ENCODE results near the gene FAM193A.
"Not testable (repeated sequence)": the region's sequence is repeated elsewhere in the genome, so short reads cannot be mapped to it uniquely, and the experiment has no call there.

FAM193A gene

DNA sequence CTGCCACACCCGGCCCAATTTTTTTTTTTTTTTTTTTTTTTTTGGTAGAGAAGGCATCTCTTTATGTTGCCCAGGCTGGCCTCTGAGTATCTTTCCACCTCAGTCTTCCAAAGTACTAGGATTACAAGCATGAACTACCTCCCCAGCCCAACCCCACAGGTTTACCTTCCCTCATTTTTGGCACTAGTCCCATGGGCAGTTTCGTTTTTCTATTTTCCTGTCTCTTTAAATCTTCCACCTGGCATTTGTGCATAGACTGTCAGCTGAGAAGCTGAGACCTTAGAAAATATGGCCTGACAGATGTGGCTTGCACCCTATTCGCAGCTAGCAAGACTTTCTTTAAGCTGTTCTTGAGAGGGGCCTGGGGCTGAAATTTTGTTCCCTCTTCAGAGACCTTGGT lies 191.8 kb downstream of the FAM193A start:
- DNase-seq (ENCODE audit: low spot score): no peak

DNA sequence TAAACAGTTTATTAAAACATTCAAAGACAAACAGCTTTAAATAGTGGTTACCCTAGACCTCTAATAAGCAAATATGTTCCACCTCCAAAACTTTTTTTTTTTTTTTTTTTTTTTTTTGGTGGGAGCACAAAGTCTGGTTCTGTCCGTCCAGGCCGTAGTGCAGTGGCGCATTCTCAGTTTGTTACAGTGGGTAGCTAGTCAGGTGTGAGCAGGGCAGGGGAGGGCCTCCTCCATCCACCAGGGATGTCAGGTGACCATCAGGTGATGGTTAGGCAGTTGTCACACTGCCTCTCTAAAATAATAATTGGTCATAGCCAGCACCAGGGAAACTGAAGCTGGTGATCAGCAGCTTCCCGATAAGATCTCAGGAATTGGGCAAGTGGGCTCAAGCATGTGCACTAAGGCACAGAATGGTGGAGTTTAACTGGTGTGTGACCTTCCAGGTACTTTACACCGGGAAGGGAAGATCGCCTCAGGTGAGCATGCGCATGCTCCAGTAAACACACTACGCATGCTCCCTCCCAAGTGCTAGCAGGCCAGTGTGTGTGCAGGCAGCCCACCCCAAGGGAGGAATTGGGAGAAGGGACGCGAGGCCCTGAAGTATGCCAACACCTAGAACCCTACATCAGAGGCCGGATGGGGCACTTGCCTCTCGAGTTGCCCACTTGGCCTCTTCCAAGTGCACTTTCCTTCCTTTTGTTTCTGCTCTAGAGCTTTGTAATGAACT lies 192.5 kb downstream of the FAM193A start:
- no peak for DNase-seq (ENCODE audit: low spot score)

DNA sequence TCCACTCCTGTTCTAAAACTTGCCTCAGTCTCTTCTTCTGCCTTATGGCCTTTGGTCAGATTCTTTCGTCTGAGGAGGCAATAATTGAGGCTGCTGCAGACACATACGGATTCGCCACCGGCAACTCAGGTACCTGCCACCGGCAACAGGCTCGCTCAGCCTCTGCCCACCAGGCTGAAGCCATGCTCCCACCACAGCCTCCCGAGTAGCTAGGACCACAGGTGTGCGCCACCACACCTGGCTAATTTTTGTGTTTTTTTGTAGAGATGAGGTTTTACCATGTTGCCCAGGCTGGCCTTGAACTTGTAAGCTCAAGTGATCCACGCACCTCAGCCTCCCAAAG lies 193.1 kb downstream of the FAM193A start:
- DNase-seq (ENCODE audit: low spot score): no peak

DNA sequence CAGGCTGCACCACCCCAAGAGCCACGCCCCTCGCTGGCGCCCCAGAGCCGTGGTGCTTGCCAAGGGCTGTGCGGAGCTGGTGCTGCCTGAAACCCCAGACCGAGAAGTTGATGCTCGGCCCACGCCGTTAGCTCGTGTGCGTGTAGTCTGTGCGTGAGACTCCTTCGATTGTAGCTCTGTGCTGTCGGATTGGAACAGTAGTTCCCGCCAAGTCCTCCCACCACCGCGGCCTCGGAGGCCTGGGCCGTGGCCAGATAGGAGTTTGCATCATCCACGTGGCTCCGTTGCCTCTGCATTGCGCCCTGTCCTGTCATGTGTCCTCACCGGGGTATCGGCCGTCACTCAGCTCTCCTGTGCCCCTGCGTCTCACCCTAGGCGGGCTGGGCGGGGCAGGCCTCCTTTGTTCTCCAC lies 195.5 kb downstream of the FAM193A start:
- DNase-seq (ENCODE audit: low spot score): no peak

DNA sequence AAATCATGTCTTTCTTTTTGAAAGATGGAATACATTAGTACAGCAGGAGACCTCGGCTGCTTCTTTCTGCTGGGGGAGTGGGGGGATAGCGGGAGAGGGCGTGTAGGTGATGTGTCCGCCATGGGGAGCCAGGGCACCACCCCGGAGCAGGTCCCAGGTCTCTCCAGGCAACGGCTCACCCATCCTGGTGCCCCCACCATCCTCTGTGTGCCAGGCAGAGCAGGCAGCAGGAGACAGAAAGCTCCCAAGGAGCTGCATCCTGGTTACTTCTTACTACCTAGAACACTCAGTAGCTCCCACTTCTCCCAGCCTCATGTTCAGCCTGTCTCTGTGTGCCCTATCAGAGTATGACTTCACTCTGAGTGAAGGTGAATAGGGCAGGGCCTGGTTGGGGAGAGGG lies 196.1 kb downstream of the FAM193A start:
- DNase-seq (ENCODE audit: low spot score): no peak

DNA sequence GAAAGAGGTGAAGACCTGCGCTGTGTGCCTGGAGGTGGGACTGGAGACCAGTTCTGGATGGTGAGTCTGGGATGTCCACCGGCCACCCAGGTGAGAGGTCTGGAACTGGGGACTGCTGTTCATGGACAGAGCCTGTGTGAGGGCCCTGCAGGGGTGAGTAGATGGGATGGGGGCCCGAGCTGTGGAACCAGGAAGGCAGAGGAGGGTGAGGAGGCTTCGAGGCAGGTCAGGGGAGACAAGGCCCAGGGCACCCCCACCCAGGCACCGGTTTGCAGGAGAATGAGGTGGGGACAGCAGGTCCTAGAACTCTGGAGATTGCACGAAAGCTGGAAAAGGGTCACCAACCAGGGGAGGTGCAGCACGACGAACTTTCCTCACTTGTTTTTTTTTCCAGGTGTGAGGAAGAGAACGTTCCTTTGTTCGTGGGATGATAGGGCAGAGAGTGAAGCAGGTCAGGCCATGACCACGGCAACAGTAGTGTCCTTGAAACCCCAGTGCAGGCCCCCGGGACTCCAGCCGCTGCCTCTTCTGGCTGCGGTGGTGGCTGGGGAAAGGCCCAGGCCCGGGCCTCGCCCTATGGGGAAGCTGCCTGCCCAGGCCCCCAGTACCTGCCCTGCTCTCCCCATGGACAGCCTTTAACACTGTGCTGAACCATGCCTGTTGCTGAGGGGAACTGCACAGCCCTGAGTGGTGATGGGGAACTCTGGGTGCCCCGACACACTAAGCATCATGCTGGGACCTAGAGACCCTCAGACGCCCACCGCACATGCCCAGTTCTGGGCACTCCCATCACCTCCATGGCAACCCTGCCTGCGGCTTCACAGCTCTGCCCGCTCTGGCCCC lies 196.8 kb downstream of the FAM193A start:
- DNase-seq (ENCODE audit: low spot score): no peak

DNA sequence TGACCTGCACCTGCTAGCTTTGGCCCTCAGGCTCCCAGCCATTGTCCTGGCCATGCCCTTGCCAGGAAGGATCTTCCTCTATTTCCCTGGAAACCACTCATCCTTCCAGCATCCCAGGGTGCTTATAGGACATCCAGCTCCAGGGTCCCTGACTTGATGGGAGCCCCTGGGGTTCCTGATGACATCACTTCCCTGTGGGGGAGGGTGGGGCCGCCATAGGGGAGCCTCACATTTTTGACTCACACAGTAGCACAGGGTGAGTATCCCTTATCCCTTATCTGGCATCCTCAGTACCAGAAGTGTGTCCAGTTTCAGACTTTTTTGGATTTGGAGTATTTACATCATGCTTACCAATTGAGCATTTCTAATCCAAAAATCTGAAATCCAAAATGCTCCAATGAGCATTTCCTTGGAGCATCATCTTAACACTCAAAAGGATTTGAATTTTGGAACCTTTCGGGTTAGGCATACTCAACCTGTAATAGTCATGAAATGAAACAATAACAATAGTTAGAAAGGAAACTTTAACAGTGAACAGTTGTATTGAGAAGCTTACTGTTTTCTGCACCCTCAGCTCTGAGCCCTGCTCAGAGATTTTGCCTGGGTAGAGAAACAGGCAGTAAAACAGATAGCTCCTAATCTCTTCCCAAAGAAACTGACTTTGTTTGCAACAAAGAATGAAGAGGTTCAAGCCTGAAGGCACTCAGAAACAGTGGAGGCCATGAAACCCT lies 197.6 kb downstream of the FAM193A start:
- DNase-seq (ENCODE audit: low spot score): no peak

DNA sequence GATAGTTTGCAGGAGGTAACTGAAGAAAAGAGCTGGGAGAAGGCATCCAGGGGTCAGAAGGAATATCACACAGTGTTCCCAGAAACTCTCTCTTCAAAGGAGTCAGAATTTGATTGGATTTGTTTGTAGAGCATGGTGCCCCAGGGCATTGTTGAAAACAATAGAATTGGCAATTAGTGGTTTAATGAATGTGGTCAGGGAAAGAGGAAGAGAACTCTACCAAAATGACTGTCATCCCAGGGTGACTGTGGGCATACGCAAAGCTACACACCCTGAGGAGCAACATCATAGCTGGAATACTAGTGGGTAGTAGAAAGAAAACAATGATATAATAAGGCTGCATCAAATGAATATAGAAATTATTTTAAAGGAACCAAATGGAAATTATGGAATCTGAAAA lies 198.2 kb downstream of the FAM193A start:
- no peak for DNase-seq (ENCODE audit: low spot score)

DNA sequence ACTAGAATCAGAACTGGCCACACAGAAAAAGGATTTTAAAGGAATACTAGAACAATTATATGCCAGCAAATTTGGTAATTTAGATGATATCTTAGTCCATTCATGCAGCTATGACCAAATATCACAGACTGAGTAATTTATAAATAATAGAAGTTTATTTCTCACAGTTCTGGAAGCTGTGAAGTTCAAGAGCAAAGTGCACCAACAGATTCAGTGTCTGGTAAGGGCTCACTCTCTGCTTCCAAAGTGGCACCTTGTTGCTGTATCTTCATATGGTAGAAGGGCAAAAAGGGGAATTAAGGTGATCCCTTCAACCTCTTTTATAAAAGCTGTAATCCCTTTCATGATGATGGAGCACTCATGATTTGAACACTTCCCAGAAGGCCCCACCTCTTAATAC lies 199.4 kb downstream of the FAM193A start:
- DNase-seq (ENCODE audit: low spot score): no peak

DNA sequence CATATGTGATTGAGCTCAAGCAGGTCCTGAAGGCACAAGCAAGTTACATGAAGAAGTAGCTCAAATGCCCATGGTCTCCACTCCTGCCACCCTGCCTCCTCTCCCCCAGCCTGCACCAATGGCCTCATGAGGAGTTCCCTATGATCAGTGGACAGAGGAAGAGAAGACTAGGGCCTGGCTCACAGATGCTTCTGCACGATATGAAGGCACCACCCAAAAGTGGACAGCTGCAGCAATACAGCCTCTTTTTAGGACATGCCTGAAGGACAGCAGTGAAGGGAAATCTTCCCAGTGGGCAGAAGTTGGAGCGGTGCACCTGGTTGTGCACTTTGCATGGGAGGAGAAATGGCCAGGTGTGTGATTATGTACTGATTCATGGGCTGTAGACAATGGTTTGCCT lies 201.8 kb downstream of the FAM193A start:
- DNase-seq (ENCODE audit: low spot score): not testable (repeated sequence)

DNA sequence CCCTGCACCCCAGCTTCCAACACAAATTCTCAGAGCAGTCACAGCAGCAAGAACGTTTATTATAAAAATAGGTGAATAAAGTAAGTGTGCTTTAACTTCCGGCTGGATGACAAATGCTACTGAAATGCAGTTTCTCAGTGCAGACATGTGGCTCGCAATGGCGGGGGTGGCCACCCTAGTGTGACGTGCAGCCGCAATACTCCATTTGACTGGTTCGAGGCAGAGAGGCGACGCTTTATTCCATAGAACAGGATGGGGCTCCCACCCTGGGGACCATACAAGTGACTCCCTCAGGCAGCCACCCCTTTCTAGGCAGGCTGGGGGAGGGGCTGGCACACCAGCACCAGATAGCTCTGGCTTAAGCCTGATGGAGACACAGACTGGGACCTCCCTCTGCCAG lies 205.2 kb downstream of the FAM193A start:
- DNase-seq (ENCODE audit: low spot score): no peak

DNA sequence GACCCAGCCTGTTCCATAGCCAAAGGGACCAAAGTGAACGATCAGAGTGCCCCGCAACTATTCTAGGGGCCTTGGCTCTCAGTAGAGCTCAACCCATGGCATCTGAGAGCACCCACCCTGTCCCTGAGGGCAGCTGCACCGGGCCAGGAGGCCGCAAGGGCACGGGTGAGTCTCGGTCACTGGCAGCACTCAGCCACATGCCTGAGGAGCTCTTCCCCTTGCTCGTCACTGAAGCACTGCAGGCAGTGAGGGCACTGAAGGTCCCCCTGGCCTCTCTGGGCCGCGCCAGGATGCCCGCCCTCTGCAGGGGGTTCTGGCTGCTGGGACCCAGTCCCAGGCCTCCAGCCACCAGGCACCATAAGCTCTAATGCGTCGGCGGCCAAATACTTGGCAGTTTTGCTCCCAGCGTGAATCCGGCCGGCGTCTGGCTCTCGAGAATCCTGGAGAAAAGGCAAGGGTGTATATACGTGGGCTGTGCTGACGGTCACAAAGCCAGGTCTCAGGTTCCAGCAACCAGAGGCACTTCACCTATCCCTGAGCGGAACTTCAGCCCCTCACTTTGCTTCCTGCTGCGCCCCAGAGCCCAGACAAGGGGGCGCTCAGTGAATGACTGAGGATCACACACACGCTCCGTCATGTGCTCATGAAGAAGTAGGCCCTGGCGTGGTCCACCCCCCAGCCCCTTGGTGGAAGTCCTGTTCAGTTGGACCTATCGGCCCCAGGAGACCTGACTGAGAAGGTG lies 205.8 kb downstream of the FAM193A start:
- no peak for DNase-seq (ENCODE audit: low spot score)

DNA sequence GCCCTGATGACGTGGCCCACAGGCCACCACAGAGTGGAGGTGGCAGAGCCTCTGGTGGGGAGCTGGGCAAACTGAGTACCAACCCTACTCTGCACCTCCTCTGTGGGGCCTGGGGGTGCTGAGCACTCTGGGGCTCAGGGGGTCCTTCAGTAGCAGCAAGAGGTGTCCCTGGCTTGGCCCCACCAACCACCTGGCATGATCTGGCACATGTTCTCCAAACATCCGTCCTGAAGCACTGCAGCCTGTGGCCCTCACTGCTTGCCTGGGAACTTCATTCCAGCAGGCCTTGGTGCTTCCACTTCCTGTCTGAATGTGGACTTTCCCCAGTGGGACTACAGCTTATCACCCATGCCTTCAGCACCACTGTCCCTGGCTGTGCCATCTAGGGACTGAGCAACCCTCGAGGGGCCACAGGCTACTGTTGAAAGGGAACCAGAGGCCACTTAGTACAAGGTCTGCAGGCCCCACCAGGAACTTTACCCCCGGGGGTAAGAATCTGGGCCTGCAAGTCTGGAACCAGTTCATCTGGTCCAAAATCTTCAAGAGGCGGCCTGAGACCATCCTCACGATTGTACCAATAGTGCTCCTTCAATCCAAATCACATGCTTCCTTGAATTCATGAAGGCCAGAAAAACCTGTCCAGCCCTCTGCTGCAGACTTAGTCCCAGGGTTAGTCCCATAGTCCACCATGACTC lies 206.5 kb downstream of the FAM193A start:
- DNase-seq (ENCODE audit: low spot score): peak; percentile 46

DNA sequence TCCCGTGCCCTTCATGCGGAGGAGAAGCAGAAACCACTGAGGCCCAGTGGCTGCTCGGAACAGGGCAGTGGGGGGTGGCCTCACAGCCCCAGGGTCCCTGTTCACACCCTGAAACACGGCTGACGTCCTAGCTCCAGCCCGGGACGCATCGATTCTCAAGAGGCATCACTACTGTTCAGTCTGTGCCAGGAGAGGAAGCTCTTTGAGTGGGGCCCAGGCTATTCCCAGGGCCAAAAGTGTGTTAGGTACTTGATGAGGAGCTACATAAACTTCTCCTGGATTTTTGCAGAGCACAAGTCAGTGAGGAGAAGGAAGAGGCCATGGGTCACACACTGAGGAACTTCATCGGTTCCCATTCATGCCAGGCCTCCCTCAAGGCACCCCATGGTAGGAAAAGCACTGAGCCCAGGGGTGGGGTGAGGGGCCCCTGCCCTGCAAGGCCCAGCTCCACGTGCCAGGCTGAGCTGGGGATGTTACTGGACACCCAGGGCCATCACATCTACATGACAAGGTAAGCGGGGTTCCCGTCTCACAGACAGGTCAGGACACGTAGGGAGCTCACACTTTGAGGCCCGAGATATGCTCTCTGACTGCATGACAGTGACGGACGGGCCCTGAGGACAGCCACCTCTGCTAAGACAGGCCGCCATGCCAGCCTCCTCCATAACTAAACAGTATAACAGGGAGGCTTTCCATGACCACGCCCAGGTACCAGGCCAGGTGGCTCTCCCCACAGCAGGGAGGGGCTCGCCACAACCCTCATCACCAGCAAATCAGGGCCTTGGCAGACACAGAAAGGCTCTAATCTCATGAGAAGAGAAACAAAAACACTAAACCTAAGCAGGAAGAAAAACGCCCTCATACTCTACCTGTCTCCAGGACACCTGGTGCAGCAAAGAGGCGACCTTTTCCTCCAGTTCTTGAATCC lies 207.3 kb downstream of the FAM193A start:
- peak; percentile 28 for DNase-seq (ENCODE audit: low spot score)

DNA sequence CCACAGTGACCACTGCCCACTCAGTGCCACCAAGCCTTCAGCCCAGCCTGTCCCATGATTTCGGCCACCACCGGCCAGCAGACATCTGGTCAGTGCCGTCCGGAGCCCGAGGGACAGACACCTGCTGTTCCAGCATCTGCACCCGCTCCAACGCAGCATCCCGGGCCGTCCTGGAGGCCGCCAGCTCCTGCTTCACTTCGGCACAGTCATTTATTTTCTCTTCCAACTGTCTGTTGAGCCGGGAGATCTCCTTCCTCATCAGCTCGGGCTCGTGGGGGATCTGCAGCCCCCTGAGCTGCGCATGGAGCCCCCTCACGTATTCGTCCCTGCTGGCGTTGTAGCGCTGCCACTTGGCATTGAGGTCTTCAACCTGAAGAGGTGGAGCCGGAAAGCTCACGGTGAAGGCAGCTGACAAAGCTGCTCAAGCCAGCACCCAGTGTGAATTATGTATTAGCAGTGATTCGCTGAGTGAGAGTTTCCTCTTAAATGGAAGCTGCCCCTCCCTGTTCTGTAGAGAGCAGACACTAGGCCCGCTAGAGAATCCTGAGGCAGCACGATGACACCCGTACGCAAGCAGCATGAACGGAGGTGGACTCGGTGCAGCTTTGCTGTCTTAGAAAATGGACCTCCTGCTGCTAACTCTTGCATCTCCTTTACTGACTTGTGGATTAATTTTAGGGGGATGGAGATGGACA lies 208.3 kb downstream of the FAM193A start:
- no peak for DNase-seq (ENCODE audit: low spot score)

DNA sequence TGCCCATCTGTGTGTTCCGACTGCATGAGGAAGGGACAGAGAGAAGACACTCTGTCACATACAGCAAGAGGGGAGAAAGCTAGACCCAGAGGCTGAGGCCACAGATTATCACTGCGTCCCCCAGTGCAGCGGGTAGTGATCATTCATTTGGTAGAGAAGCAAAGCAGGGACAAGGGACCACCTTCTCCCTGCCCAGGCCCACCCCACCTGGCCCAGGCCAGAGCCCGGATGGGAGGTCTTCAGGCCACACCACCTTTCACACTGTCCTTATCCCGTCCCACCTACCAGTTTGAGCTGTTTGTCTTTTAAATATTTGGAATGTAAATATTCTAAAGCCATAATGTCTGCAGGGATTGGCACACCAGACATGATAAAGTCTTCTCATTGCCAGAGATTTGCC lies 209.1 kb downstream of the FAM193A start:
- no peak for DNase-seq (ENCODE audit: low spot score)

DNA sequence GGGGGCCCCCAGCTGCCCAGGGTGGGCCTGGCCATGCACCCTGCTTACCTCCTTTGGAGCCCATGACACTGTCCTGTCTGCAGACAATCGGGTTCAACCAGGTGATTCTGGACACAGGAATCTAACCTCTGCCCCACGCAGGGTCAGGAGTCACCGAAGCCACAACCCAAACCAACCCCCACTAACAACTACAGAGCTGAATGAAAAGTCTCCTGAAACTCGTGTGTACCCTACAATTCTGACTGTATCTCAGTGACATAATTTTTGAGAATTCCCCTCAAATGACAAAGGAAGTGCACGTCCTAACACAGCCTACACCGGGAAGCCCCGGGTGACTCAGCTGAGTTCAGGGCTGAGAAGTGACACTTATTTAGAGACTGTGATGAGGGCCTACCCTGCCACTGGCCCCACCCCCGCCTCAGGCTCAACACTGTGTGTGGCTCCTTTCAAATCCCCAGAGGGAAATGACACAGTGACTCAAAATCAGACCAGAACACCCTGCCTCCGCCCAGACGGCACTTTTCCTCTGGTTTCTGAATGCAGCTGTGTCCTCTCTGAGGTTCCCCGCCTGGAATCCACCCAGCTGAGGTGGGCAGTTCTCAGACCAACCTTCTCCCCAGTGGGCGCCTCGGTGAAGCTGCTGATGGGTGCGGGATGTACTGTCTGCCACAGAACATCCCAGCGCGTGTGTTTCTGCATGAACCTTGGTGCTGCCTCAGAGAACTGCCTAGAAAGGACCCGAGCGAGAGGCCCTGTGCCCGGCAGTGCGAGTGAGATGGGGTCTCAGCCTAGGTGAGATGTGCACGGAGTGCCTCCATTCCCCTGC lies 209.7 kb downstream of the FAM193A start:
- no peak for DNase-seq (ENCODE audit: low spot score)

DNA sequence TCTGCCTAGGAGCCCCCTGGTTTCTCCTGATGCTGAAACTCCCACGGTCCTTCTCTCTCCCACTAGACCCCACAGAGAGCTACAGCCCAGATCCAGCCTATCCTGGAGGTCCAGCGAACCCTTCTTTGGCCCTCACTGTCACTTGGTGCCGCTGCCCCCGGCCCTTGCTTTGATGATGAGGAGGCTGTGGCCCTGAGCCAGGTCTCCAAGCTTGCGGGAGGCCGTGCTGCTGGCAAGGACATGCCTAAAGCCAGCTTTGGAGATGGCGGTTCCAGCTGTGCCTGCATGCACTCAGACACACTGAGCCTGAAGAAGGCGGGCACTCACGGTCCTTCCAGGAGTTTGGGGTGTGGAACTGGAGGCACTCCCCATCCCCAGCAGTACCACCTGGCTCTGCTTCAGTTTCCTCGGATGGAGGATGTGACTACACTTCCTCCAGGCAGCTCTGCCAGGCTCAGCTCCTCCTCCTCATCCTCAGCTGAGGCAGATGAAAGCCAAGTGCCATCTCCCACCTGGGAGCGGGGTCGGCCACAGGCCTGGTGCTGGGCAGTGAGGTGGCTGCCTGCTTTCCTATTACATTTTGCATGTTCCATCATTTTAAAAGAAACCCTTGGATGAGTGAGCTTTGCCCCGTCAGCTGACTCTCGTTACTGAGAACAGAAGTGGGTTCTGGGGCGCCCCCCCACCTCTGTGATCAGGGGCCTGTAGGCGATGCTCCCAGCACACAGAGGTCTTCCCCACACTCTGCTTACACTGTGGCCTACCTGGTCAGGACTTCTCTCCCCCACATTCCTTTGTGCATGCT lies 210.6 kb downstream of the FAM193A start:
- no peak for DNase-seq (ENCODE audit: low spot score)

Measured in left forelimb (tissue), 1 donor.